Endothelial cell (in vitro differentiated cells): ENCODE data around the gene KATNAL1. TPM values are rescaled to one million over a fixed set of nuclear protein-coding genes. Genes with fewer than 3 reads are reported as not detected.

Experiments used
- DNase-seq: peaks from one replicate; pipeline ENCODE4 v3.0.0; 2021; ENCODE audit warnings: low spot score
- H3K27ac Mint-ChIP-seq: one replicate; pipeline ENCODE4 v1.8.0; 2021; ENCODE audit warnings: mixed read lengths, inconsistent platforms; ENCODE audit not compliant: unreplicated experiment
- H3K27me3 Mint-ChIP-seq: one replicate; pipeline ENCODE4 v1.8.0; 2021; ENCODE audit warnings: mild to moderate bottlenecking, moderate library complexity, mixed read lengths, inconsistent platforms; ENCODE audit not compliant: unreplicated experiment
- H3K36me3 Mint-ChIP-seq: one replicate; pipeline ENCODE4 v1.8.0; 2021; ENCODE audit warnings: mild to moderate bottlenecking, low read depth, mixed read lengths, inconsistent platforms; ENCODE audit not compliant: unreplicated experiment
- H3K4me1 Mint-ChIP-seq: one replicate; pipeline ENCODE4 v1.8.0; 2021; ENCODE audit warnings: mild to moderate bottlenecking, mixed read lengths, inconsistent platforms; ENCODE audit not compliant: unreplicated experiment
- H3K4me3 Mint-ChIP-seq: one replicate; pipeline ENCODE4 v1.8.0; 2021; ENCODE audit warnings: mild to moderate bottlenecking, mixed read lengths, inconsistent platforms; ENCODE audit not compliant: unreplicated experiment
- H3K9me3 Mint-ChIP-seq: one replicate; pipeline ENCODE4 v1.8.0; 2021; ENCODE audit warnings: mixed read lengths, inconsistent platforms; ENCODE audit not compliant: unreplicated experiment
- CTCF ChIP-seq: fragments of 200-600 bp; sonication (generic); IDR thresholded peaks from one replicate; pipeline ENCODE4 v1.5.0; 2021; ENCODE audit warnings: antibody characterized with exemption; ENCODE audit not compliant: unreplicated experiment
- total RNA-seq: library from RNA; stranded (reverse); fragmentation: NEBNext Ultra II Directional; extraction: Animal tissue kit (Norgen Biotek cat#: 25700); gene quantifications from one replicate; pipeline ENCODE4 v1.2.1, GENCODE V29; 2021; ENCODE audit not compliant: unreplicated experiment

KATNAL1 gene
- total RNA-seq, 1 donor from 2014 or later, result 18.3 TPM

GRCh38 chr13:30173303-30173610 is 134.1 kb downstream of the KATNAL1 start:
- Mint-ChIP-seq H3K36me3 (no peaks in the 10 kb centered on the region), H3K4me1 (no peaks in the 10 kb centered on the region), H3K9me3 (no peaks in the 10 kb centered on the region), H3K27me3 (no peaks in the 10 kb centered on the region), H3K4me3 (no peak overlapping the region), H3K27ac (no peak overlapping the region)
- DNase-seq, result no peak
- no peak for TF ChIP-seq CTCF

- Mint-ChIP-seq H3K27me3 (no peaks in the 10 kb centered on the region), H3K4me3 (no peak overlapping the region), H3K9me3 (no peaks in the 10 kb centered on the region), H3K4me1 (no peaks in the 10 kb centered on the region), H3K36me3 (no peaks in the 10 kb centered on the region), H3K27ac (no peak overlapping the region)
- no peak for DNase-seq
- TF ChIP-seq CTCF, result no peak
These were observed 134.6 kb downstream of the KATNAL1 start for GRCh38 chr13:30172593-30173302.

DNA sequence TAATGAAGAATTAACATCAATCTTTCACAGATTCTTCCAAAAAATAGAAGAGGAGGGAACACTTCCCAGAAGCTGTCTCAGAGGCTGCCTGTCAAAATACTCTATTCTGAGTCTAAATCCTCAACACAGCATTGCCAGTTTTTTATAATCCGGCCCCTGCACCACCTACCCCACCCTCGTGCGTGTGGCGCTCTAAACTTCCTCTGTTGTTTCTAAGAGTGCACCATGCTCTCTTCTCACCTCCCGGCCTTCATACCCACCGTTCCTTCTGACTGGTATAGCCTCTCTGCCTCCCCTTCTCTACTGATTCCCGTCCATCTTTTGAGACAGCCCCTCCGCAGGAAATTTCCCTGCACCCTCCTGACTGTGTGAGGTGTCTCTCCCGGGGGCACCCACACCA is 136.8 kb downstream of the KATNAL1 start:
- H3K36me3 Mint-ChIP-seq, result no peaks in the 10 kb centered on the region
- no peaks in the 10 kb centered on the region for H3K27me3 Mint-ChIP-seq
- TF ChIP-seq CTCF, result no peak
- H3K27ac Mint-ChIP-seq, result no peak overlapping the region
- no peak for DNase-seq
- H3K9me3 Mint-ChIP-seq, result no peaks in the 10 kb centered on the region
- peaks cover 8% of the 10 kb centered on the region for H3K4me1 Mint-ChIP-seq
- no peak overlapping the region for H3K4me3 Mint-ChIP-seq

DNA sequence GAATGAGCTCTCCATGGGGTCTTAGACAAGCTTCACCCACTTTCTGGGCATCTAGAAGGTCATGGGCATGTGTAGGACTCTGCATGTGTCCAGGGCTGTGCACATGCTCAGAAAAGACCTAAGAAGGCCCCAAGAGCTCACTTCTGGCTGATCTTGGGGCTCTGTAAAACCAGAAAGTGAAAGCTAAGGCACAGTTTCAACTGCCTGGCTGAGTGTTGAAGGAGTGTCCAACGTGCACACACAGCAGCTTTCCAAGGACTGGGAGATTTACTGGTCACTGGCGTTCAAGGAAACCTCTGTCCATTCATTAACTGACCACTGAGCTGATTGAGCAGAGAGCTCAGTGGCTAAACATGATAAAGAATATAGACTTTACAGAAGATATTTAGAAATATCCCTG is 137.9 kb downstream of the KATNAL1 start:
- Mint-ChIP-seq H3K27me3 (no peaks in the 10 kb centered on the region), H3K27ac (no peak overlapping the region), H3K4me1 (peaks cover 8% of the 10 kb centered on the region), H3K4me3 (no peak overlapping the region), H3K9me3 (no peaks in the 10 kb centered on the region), H3K36me3 (no peaks in the 10 kb centered on the region)
- TF ChIP-seq CTCF, result no peak
- DNase-seq, result no peak

- no peak for DNase-seq
- Mint-ChIP-seq H3K9me3 (no peaks in the 10 kb centered on the region), H3K27ac (no peak overlapping the region), H3K36me3 (no peaks in the 10 kb centered on the region), H3K27me3 (no peaks in the 10 kb centered on the region), H3K4me3 (no peak overlapping the region), H3K4me1 (peaks cover 8% of the 10 kb centered on the region)
- TF ChIP-seq CTCF, result no peak
These were observed 141.6 kb downstream of the KATNAL1 start for GRCh38 chr13:30165796-30166195.
